ENCODE results near the gene HNRNPDL.
"Not testable (repeated sequence)": the region's sequence is repeated elsewhere in the genome, so short reads cannot be mapped to it uniquely, and the experiment has no call there.

Gene HNRNPDL

GRCh38 chr4:82430193-82430963 lies at the start of gene HNRNPDL, which contains the start of gene ENOPH1:
Gene HNRNPDL, minus strand, starts transcription at chr4:82430462. Its CDS starts 772 bp downstream, at chr4:82429690.
Gene ENOPH1, plus strand, starts transcription at chr4:82430590. Its CDS starts 240 bp downstream, at chr4:82430830.
- peak; percentile 96 for DNase-seq

- DNase-seq: no peak
Observed at GRCh38 chr4:82479562-82479961, 49.3 kb upstream of the HNRNPDL start.

- not testable (repeated sequence) for DNase-seq
Observed at GRCh38 chr4:82477469-82477868, 47.2 kb upstream of the HNRNPDL start.

GRCh38 chr4:82475931-82476330 lies 45.7 kb upstream of the HNRNPDL start:
- DNase-seq: not testable (repeated sequence)

GRCh38 chr4:82473621-82474164 lies 43.4 kb upstream of the HNRNPDL start:
- DNase-seq: no peak

- not testable (repeated sequence) for DNase-seq
Observed at GRCh38 chr4:82473080-82473479, 42.8 kb upstream of the HNRNPDL start.

GRCh38 chr4:82469791-82470345 lies 39.6 kb upstream of the HNRNPDL start:
- no peak for DNase-seq

- no peak for DNase-seq
Observed at GRCh38 chr4:82467471-82467870, 37.2 kb upstream of the HNRNPDL start.

- no peak for DNase-seq
Observed at GRCh38 chr4:82463221-82463620, 33.0 kb upstream of the HNRNPDL start.

- peak; percentile 89 for DNase-seq
Observed at GRCh38 chr4:82462415-82462831, 32.2 kb upstream of the HNRNPDL start.

- no peak for DNase-seq
Observed at GRCh38 chr4:82461710-82462109, 31.4 kb upstream of the HNRNPDL start.

GRCh38 chr4:82458729-82459128 lies 28.5 kb upstream of the HNRNPDL start:
- DNase-seq: no peak

- DNase-seq: no peak
Observed at GRCh38 chr4:82457266-82457665, 27.0 kb upstream of the HNRNPDL start.

GRCh38 chr4:82452026-82452425 lies 21.8 kb upstream of the HNRNPDL start:
- no peak for DNase-seq

- no peak for DNase-seq
Observed at GRCh38 chr4:82450966-82451755, 20.9 kb upstream of the HNRNPDL start.

GRCh38 chr4:82447886-82448285 lies 17.6 kb upstream of the HNRNPDL start:
- no peak for DNase-seq

GRCh38 chr4:82439088-82439487 lies 8.8 kb upstream of the HNRNPDL start:
- no peak for DNase-seq

- DNase-seq: no peak
Observed at GRCh38 chr4:82437285-82438005, 7.2 kb upstream of the HNRNPDL start.

GRCh38 chr4:82436780-82437179 lies 6.5 kb upstream of the HNRNPDL start:
- DNase-seq: no peak

GRCh38 chr4:82436130-82436529 lies 5.9 kb upstream of the HNRNPDL start:
- DNase-seq: no peak

GRCh38 chr4:82434949-82435348 lies 4.7 kb upstream of the HNRNPDL start:
- no peak for DNase-seq

- no peak for DNase-seq
Observed at GRCh38 chr4:82433791-82434190, 3.5 kb upstream of the HNRNPDL start.

GRCh38 chr4:82432596-82432995 lies 2.3 kb upstream of the HNRNPDL start:
- DNase-seq: peak; percentile 52
